ENCODE results near the gene ITGA11. TPM values are rescaled to one million over a fixed set of nuclear protein-coding genes. Genes with fewer than 3 reads are reported as not detected.

The ITGA11 gene
- total RNA-seq, 1 donor from 2014 or later: not detected

DNA sequence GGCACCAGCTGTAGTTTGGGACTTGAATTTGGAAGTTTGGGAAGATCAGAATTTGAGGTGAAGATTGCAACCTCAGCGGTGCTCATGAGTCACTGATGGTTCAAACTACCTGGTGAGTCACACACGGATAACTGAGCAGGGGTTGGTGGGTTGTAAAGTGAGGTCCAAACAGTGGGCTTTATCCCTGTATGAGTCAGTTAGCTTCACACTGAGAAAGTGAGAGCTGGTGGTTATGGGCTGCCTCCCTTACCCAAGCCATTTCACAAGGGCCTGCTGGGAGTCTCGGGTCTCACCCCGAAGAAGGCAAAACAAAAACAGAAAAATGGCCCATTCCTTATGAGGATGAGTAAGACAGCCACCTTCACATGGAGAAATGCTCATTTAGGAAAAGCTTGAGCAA lies 77.0 kb downstream of the ITGA11 start:
- peaks cover 5% of the 10 kb centered on the region for H3K9me3 Mint-ChIP-seq (ENCODE audit: low read depth)
- no peaks in the 10 kb centered on the region for H3K4me1 Mint-ChIP-seq (ENCODE audit: low read depth)
- no peak for DNase-seq (ENCODE audit: low spot score, unreplicated experiment)
- TF ChIP-seq, protein P1, sequence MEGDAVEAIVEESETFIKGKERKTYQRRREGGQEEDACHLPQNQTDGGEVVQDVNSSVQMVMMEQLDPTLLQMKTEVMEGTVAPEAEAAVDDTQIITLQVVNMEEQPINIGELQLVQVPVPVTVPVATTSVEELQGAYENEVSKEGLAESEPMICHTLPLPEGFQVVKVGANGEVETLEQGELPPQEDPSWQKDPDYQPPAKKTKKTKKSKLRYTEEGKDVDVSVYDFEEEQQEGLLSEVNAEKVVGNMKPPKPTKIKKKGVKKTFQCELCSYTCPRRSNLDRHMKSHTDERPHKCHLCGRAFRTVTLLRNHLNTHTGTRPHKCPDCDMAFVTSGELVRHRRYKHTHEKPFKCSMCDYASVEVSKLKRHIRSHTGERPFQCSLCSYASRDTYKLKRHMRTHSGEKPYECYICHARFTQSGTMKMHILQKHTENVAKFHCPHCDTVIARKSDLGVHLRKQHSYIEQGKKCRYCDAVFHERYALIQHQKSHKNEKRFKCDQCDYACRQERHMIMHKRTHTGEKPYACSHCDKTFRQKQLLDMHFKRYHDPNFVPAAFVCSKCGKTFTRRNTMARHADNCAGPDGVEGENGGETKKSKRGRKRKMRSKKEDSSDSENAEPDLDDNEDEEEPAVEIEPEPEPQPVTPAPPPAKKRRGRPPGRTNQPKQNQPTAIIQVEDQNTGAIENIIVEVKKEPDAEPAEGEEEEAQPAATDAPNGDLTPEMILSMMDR (IDR thresholded peaks at IDR 0.05; ENCODE audit: unreplicated experiment): no peak
- no peaks in the 10 kb centered on the region for H3K27me3 Mint-ChIP-seq
- no peak overlapping the region for H3K4me3 Mint-ChIP-seq (ENCODE audit: low read depth)
- H3K36me3 Mint-ChIP-seq (ENCODE audit: insufficient read depth): no peaks in the 10 kb centered on the region
- no peak overlapping the region for H3K27ac Mint-ChIP-seq

DNA sequence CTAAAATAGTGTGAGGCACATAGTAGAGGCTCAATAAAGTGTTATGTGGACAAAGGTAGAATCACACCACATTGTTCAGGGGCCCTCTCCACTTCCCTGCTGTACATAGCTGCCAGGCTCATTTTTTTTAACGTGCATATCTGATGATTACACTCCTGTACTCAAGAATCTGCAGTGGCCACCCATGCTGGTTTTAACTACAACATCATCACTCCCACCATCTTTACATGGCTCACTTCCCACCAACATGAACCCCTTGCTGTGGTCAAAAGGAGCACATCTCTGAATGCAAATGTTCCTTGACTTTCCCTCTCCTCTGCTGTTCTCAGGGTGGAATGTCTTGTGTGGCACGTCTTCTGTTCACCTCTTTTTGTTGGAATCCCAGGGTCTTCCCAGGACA lies 77.7 kb downstream of the ITGA11 start:
- Mint-ChIP-seq H3K4me1 (ENCODE audit: low read depth) (no peaks in the 10 kb centered on the region), H3K27me3 (no peaks in the 10 kb centered on the region), H3K4me3 (ENCODE audit: low read depth) (no peak overlapping the region), H3K9me3 (ENCODE audit: low read depth) (peaks cover 5% of the 10 kb centered on the region), H3K27ac (no peak overlapping the region), H3K36me3 (ENCODE audit: insufficient read depth) (no peaks in the 10 kb centered on the region)
- DNase-seq (ENCODE audit: low spot score, unreplicated experiment): no peak
- TF ChIP-seq, protein P1 (IDR thresholded peaks at IDR 0.05; ENCODE audit: unreplicated experiment): no peak

DNA sequence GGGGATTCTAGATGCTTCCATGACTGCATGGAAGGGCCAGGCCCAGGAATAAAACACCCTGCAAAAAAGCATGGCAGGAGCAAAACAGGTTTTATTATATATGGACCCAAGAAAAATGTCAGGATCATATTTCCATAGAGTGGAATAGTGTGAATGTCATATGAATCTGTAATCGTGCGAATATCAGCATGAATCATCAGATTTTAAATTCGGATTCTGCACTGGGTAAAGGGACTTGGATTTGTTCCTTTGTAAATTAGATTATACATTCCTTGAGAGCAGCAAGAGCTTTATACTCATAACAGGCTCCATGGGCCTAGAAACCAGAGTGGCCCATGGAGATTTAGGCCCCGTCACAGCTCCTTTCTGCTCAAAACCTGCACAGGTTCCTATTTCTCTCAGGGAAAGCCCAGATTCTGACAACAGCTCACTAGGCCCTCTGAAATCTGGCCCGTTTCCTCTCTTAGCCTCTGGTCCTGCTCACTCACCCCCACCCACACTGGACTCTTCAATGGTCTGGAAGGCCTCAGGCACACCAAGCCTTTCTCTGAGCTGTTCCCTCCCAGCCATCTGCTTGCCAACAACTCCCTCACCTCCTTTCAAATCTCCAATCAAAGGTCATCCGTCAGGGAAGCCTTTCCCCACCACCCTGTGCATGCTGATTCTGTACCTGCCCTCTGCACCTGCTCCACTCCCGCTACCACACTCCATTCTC lies 78.4 kb downstream of the ITGA11 start:
- H3K36me3 Mint-ChIP-seq (ENCODE audit: insufficient read depth): no peaks in the 10 kb centered on the region
- H3K4me3 Mint-ChIP-seq (ENCODE audit: low read depth): no peak overlapping the region
- no peaks in the 10 kb centered on the region for H3K4me1 Mint-ChIP-seq (ENCODE audit: low read depth)
- peaks cover under 1% of the 10 kb centered on the region for H3K27me3 Mint-ChIP-seq
- DNase-seq (ENCODE audit: low spot score, unreplicated experiment): no peak
- H3K9me3 Mint-ChIP-seq (ENCODE audit: low read depth): peaks cover 5% of the 10 kb centered on the region
- TF ChIP-seq, protein P1 (IDR thresholded peaks at IDR 0.05; ENCODE audit: unreplicated experiment): no peak
- no peak overlapping the region for H3K27ac Mint-ChIP-seq

DNA sequence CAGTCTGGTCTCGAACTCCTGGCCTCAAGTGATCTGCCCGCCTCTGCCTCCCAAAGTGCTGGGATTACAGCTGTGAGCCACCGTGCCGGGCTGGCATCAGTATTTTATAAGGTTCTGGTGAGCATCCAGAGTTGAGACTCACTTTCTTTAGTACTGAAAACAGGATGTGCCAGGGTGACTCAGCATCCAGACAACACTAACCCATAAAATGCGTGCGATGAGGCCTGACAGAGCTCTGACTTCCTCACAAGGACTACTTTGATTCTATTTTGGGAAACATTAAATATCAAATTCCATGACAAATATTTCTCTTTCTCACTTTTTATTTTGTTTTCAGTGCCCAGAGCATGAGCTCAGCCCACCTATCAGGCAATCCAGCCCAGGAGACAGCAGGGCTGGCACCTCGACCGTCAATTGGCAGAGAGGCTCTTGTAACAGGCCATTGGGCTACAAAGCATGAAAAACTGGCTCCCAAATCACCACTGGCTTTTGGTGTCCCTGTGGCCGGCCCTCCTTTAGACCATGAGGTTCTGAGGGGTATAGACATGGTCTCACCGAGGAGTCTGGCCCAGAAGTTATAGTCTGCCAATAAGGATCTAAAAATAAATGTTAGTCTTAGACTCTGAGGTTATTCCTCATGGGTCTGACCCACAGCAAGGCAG lies 79.4 kb downstream of the ITGA11 start:
- DNase-seq (ENCODE audit: low spot score, unreplicated experiment): no peak
- H3K4me3 Mint-ChIP-seq (ENCODE audit: low read depth): no peak overlapping the region
- peaks cover 5% of the 10 kb centered on the region for H3K9me3 Mint-ChIP-seq (ENCODE audit: low read depth)
- no peaks in the 10 kb centered on the region for H3K4me1 Mint-ChIP-seq (ENCODE audit: low read depth)
- no peak overlapping the region for H3K27ac Mint-ChIP-seq
- peaks cover 3% of the 10 kb centered on the region for H3K27me3 Mint-ChIP-seq
- TF ChIP-seq, protein P1 (IDR thresholded peaks at IDR 0.05; ENCODE audit: unreplicated experiment): no peak
- H3K36me3 Mint-ChIP-seq (ENCODE audit: insufficient read depth): no peaks in the 10 kb centered on the region

DNA sequence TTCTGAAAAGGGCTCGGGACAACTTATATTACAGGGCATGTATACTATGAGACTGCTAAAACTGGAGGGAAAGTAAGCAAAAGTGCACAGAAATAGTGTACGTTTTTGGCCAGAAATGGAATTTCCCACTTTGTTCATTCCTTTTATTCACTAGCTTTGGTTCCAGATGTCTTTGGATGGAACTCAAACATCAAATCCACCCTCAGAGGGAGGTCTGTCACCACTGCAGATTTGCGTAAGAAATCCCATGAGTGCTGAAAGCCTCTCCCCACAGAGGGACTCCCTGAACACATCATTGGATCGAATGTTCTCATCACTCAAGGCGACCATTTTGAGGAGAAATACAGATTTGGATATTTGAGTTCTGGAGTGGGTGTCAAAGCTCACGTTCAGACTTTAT lies 82.8 kb downstream of the ITGA11 start:
- DNase-seq (ENCODE audit: low spot score, unreplicated experiment): no peak
- H3K9me3 Mint-ChIP-seq (ENCODE audit: low read depth): no peaks in the 10 kb centered on the region
- H3K4me1 Mint-ChIP-seq (ENCODE audit: low read depth): no peaks in the 10 kb centered on the region
- no peak overlapping the region for H3K27ac Mint-ChIP-seq
- H3K27me3 Mint-ChIP-seq: peaks cover 9% of the 10 kb centered on the region
- no peak overlapping the region for H3K4me3 Mint-ChIP-seq (ENCODE audit: low read depth)
- TF ChIP-seq, protein P1 (IDR thresholded peaks at IDR 0.05; ENCODE audit: unreplicated experiment): no peak
- no peaks in the 10 kb centered on the region for H3K36me3 Mint-ChIP-seq (ENCODE audit: insufficient read depth)
